ENCODE results near the gene DOCK6. TPM values are rescaled to one million over a fixed set of nuclear protein-coding genes. Genes with fewer than 3 reads are reported as not detected.
A peak's percentile ranks its signal among the peaks of the same experiment; 100 is the strongest.
"Not testable (repeated sequence)": the region's sequence is repeated elsewhere in the genome, so short reads cannot be mapped to it uniquely, and the experiment has no call there.

DOCK6 gene
- total RNA-seq, 1 donor: 21.2 TPM

GRCh38 chr19:11164296-11164695, 98.0 kb downstream of the DOCK6 start:
- TF ChIP-seq CTCF (IDR thresholded peaks at IDR 0.05; ENCODE audit: insufficient read depth, low read depth, low read length): no peak
- H3K4me3 ChIP-seq (ENCODE audit: low read depth, low read length): no peak overlapping the region
- DNase-seq (ENCODE audit: low read depth): no peak

- H3K4me3 ChIP-seq (ENCODE audit: low read depth, low read length); DNase-seq (ENCODE audit: low read depth): not testable (repeated sequence)
These were observed 101.9 kb downstream of the DOCK6 start for GRCh38 chr19:11160440-11160768.

- TF ChIP-seq CTCF (IDR thresholded peaks at IDR 0.05; ENCODE audit: insufficient read depth, low read depth, low read length): peak; percentile 18
- peak; percentile 87 for DNase-seq (ENCODE audit: low read depth)
- H3K4me3 ChIP-seq (ENCODE audit: low read depth, low read length): no peak overlapping the region
These were observed 102.5 kb downstream of the DOCK6 start for GRCh38 chr19:11159598-11160439.

- peak; percentile 99 for DNase-seq (ENCODE audit: low read depth)
- H3K4me3 ChIP-seq (ENCODE audit: low read depth, low read length): peak within 1 kb of the TSS; percentile 85
- TF ChIP-seq CTCF (IDR thresholded peaks at IDR 0.05; ENCODE audit: insufficient read depth, low read depth, low read length): no peak
These were observed 106.8 kb downstream of the DOCK6 start, which contains the start of gene SPC24 for GRCh38 chr19:11155373-11156120. TSS of gene SPC24 (minus strand) at chr19:11155782. CDS start at chr19:11155776, 6 bp downstream.

GRCh38 chr19:11154683-11155047, 107.7 kb downstream of the DOCK6 start:
- H3K4me3 ChIP-seq (ENCODE audit: low read depth, low read length): peak overlapping the region; percentile 85
- DNase-seq (ENCODE audit: low read depth): no peak
- no peak for TF ChIP-seq CTCF (IDR thresholded peaks at IDR 0.05; ENCODE audit: insufficient read depth, low read depth, low read length)

- peak; percentile 90 for DNase-seq (ENCODE audit: low read depth)
- no peak for TF ChIP-seq CTCF (IDR thresholded peaks at IDR 0.05; ENCODE audit: insufficient read depth, low read depth, low read length)
These were observed 109.8 kb downstream of the DOCK6 start for GRCh38 chr19:11152318-11153062.

GRCh38 chr19:11151181-11151580, 111.1 kb downstream of the DOCK6 start:
- no peak for TF ChIP-seq CTCF (IDR thresholded peaks at IDR 0.05; ENCODE audit: insufficient read depth, low read depth, low read length)
- no peak for DNase-seq (ENCODE audit: low read depth)
- no peak overlapping the region for H3K4me3 ChIP-seq (ENCODE audit: low read depth, low read length)

More at GRCh38 chr19:11152318-11153062, 109.8 kb downstream of the DOCK6 start:
- no peak overlapping the region for H3K4me3 ChIP-seq (ENCODE audit: low read depth, low read length)

Measured in fibroblast of villous mesenchyme (primary cell).